ENCODE data around the gene FAM163A. TPM values are rescaled to one million over a fixed set of nuclear protein-coding genes. Genes with fewer than 3 reads are reported as not detected.
A peak's percentile ranks its signal among the peaks of the same experiment; 100 is the strongest.

FAM163A gene
- total RNA-seq, 1 donor from 2014 or later: 0.17 TPM

DNA sequence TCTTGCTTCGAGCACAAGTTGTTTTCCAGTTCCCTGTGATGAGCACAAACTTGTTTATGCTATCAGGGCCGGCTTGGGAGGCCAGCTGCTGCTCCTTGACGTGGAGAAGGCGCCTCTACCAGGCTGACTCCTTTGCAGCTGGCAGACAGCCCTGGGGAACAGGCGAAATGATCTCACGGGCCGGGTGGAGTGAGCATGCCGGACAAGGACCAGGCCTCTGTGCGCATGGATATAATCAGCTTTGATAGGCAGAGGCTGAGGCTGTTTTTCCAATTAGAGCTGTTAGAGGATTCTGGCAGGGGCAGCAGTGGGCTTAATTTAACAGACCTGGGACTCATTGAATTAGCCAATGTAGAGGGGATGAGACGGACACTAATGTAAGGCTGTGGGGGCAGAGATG lies 38.9 kb downstream of the FAM163A start:
- Histone ChIP-seq H3K4me3 (ENCODE audit: low read depth, low read length) (no peak overlapping the region), H3K27me3 (ENCODE audit: control insufficient read depth, insufficient read depth, low read length) (peaks cover 10% of the 10 kb centered on the region), H3K36me3 (ENCODE audit: control insufficient read depth, insufficient read depth, low read length) (no peaks in the 10 kb centered on the region)
- TF ChIP-seq, protein P1, sequence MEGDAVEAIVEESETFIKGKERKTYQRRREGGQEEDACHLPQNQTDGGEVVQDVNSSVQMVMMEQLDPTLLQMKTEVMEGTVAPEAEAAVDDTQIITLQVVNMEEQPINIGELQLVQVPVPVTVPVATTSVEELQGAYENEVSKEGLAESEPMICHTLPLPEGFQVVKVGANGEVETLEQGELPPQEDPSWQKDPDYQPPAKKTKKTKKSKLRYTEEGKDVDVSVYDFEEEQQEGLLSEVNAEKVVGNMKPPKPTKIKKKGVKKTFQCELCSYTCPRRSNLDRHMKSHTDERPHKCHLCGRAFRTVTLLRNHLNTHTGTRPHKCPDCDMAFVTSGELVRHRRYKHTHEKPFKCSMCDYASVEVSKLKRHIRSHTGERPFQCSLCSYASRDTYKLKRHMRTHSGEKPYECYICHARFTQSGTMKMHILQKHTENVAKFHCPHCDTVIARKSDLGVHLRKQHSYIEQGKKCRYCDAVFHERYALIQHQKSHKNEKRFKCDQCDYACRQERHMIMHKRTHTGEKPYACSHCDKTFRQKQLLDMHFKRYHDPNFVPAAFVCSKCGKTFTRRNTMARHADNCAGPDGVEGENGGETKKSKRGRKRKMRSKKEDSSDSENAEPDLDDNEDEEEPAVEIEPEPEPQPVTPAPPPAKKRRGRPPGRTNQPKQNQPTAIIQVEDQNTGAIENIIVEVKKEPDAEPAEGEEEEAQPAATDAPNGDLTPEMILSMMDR (IDR thresholded peaks at IDR 0.05; ENCODE audit: insufficient read depth, low read length, poor library complexity, severe bottlenecking): no peak
- no peak for DNase-seq (ENCODE audit: low read depth)

DNA sequence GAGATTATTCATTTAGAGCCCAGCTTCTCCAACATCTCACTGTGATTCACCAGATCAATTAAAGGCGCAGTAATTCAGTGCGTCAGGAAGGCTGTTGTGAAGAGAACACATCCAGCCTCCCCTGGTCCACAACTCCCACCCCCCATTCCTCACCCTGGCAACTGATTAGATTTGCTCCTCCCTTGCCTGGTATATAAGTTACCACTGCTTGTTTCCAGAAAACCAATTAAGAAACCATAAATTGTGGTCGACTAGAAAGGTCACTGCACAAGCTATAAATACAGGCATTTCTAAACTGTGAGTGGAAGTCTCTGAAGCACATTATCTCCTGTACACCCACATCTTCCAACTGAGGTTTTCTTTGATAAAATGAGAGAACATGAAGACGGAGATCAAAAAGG lies 41.9 kb downstream of the FAM163A start:
- H3K36me3 ChIP-seq (ENCODE audit: control insufficient read depth, insufficient read depth, low read length): no peaks in the 10 kb centered on the region
- H3K4me3 ChIP-seq (ENCODE audit: low read depth, low read length): no peak overlapping the region
- peak; percentile 21 for DNase-seq (ENCODE audit: low read depth)
- TF ChIP-seq, protein P1 (IDR thresholded peaks at IDR 0.05; ENCODE audit: insufficient read depth, low read length, poor library complexity, severe bottlenecking): no peak
- H3K27me3 ChIP-seq (ENCODE audit: control insufficient read depth, insufficient read depth, low read length): peaks cover 16% of the 10 kb centered on the region

DNA sequence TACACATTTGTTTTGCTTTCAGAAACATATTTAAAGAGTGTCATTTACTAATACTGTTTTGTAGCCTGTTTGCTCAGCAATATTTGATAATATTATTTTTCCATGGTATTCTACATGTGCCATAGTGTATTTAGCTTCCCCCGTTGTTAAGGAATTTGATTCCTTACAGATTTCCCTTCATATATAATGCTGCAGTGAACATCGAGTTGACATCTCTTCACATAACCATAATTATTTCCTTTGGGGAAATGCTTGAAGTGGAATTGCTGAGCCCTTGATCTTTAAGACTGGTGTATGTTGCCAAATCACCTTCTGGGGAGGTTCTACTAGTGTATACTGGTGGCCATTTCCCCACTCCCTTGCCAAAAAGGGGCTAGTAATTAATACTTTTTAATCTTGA lies 42.6 kb downstream of the FAM163A start:
- no peak overlapping the region for H3K4me3 ChIP-seq (ENCODE audit: low read depth, low read length)
- peaks cover 16% of the 10 kb centered on the region for H3K27me3 ChIP-seq (ENCODE audit: control insufficient read depth, insufficient read depth, low read length)
- no peak for DNase-seq (ENCODE audit: low read depth)
- no peaks in the 10 kb centered on the region for H3K36me3 ChIP-seq (ENCODE audit: control insufficient read depth, insufficient read depth, low read length)
- TF ChIP-seq, protein P1 (IDR thresholded peaks at IDR 0.05; ENCODE audit: insufficient read depth, low read length, poor library complexity, severe bottlenecking): no peak

DNA sequence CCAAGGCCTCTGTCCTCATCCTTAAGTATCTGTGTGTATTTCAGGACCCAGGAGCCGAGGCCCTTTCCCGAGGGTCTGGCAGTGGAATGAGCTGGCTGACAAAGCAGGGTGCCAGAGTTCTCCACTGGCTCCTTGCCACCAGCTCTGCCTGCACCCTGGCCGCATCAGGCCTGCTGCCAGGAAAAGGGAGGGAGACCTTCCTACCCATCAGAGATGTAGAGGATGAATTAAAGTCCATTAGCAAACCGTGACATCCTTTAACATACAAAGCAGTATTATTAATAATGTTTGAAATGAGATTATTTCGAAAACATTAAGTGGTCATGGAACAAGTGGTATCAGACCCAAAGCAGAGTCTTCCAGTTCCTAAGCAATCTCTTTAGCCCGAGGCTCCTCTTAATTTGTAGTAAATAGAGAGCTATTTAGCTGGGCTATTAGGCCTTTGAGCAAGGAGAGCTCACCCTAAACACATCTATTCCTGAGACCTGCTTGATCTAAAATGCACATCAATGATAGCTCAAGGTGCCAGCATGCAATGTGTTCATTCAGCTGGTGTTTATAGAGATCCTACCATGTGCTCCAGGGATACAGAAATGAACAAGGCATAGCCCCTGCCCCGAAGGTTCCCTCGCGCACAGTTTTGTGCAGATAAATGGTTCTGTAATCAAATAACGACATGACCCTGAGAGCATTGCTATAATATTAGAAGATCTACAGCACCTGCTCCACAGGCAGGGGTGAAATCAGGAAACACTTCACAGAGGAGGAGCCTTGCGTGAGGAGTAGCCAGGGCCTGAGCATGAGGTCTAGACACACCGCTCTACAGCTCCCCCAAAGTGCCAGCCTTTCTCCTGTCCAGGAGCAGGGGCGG lies 44.0 kb downstream of the FAM163A start:
- H3K27me3 ChIP-seq (ENCODE audit: control insufficient read depth, insufficient read depth, low read length): peaks cover 15% of the 10 kb centered on the region
- no peak for DNase-seq (ENCODE audit: low read depth)
- TF ChIP-seq, protein P1 (IDR thresholded peaks at IDR 0.05; ENCODE audit: insufficient read depth, low read length, poor library complexity, severe bottlenecking): no peak
- no peak overlapping the region for H3K4me3 ChIP-seq (ENCODE audit: low read depth, low read length)
- no peaks in the 10 kb centered on the region for H3K36me3 ChIP-seq (ENCODE audit: control insufficient read depth, insufficient read depth, low read length)

DNA sequence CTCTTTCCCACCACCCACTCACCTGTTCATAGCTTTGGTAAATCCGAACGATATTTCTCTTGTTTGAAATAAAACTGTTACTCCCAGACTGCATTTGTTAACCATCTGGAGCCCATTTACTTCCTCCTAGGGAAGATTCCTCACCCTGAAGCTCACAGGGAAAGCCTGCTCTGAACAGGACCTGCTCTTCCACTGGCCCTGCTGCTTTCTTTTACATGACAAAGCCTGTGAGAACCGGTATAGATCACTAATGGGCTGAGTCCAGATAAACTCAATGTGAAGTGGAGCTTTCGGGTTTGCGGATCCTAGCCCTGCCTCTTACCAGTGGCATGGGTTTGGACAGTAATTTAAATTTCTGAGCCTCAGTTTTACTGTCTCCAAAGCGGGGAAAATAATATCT lies 45.2 kb downstream of the FAM163A start:
- Histone ChIP-seq H3K4me3 (ENCODE audit: low read depth, low read length) (no peak overlapping the region), H3K36me3 (ENCODE audit: control insufficient read depth, insufficient read depth, low read length) (no peaks in the 10 kb centered on the region), H3K27me3 (ENCODE audit: control insufficient read depth, insufficient read depth, low read length) (peaks cover 11% of the 10 kb centered on the region)
- no peak for DNase-seq (ENCODE audit: low read depth)
- TF ChIP-seq, protein P1 (IDR thresholded peaks at IDR 0.05; ENCODE audit: insufficient read depth, low read length, poor library complexity, severe bottlenecking): no peak

DNA sequence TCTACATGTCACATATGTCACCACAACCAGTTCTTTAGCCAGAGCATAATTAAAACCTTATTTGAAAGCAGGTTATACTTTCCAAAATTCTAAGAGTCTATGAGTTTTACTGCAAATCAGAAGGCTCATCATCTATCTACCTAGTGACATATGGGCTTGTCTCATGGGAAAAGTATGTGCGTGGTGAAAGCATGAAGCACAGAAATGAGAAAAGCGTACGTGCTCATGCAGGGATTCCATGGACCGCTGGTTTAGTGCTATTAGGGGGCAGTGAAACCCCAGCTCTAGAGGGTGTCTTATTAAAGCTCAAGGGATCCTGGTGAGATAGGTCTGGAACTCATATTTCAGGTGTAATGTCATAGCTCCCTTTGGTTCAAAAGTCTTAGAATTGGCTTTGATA lies 50.2 kb downstream of the FAM163A start:
- no peaks in the 10 kb centered on the region for H3K36me3 ChIP-seq (ENCODE audit: control insufficient read depth, insufficient read depth, low read length)
- DNase-seq (ENCODE audit: low read depth): no peak
- H3K4me3 ChIP-seq (ENCODE audit: low read depth, low read length): no peak overlapping the region
- TF ChIP-seq, protein P1 (IDR thresholded peaks at IDR 0.05; ENCODE audit: insufficient read depth, low read length, poor library complexity, severe bottlenecking): no peak
- peaks cover 2% of the 10 kb centered on the region for H3K27me3 ChIP-seq (ENCODE audit: control insufficient read depth, insufficient read depth, low read length)
